ENCODE data around the gene IPCEF1.
"Not testable (repeated sequence)": the region's sequence is repeated elsewhere in the genome, so short reads cannot be mapped to it uniquely, and the experiment has no call there.

IPCEF1 gene

DNA sequence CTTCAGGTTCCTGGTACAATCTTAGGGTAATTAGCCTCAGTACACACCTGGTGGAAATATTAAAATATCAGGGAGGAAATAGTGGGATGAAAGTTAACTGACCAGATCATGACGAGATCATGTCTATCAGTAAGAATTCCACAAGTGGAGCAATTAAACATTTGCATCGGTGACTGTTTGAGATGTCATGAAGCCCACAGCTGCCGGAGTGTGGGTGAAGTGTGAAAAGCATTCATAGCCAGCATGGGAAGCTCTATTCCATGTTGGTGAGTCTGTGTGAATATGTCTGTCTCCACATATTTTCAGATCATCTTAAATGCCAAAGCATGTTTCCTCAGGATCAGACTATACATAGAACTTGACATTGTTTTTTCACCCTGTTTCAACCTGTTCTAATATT lies 142.8 kb downstream of the IPCEF1 start:
- no peak for DNase-seq

DNA sequence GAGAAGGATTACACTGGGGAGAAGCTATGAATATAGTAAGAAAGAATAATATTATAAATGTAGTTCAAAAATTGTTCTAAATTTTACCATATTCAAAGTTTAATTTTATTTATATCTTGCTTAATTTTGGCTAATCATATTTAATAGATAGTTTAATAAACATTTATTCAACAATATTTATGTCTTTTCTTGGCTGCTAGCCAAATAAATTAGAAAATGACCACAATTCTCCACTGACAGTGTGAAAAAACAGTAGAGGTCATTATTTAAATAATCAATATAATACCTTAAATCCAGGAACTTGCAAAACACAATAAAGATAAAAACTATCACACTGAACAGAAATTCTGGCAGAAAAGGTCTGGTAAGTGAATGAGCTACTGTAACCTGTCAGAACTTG lies 145.9 kb downstream of the IPCEF1 start:
- no peak for DNase-seq

DNA sequence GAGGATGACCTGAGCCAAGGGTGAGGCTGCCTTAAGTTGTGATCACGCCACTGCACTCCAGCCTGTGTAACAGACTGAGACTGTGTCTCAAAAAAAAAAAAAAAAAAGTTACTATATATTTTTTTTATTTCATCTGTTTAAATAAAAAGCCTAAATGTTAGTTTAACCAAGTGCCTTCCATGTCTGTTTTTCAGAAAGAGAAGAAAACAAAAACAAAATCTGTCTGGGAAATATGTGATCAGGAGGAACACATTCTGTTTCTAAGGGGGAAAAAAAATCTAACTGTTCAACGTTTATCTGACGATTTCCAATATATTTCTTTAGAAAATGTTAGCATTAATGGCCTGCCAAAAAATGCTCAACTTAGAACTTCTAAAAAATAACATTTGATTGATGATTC lies 147.0 kb downstream of the IPCEF1 start:
- no peak for DNase-seq

DNA sequence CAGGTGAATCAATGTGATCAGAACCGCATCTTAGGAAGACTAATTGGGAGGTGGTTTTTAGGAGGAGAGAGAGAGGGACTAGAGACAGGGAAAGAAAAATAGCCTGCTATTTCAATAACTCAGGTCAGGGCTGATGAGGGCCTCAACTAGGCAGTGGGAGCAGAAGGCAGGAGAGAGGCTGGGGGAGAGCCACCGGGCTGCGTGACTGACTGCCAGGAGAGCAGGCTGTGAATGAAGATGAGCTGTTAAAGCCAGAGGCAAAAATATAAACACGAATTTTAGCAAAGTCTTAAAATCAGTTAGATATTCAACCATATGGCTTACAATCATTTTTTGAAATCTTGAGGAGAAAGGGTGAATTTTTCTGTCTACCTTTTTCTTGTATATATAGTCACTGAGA lies 149.6 kb downstream of the IPCEF1 start:
- DNase-seq: no peak

DNA sequence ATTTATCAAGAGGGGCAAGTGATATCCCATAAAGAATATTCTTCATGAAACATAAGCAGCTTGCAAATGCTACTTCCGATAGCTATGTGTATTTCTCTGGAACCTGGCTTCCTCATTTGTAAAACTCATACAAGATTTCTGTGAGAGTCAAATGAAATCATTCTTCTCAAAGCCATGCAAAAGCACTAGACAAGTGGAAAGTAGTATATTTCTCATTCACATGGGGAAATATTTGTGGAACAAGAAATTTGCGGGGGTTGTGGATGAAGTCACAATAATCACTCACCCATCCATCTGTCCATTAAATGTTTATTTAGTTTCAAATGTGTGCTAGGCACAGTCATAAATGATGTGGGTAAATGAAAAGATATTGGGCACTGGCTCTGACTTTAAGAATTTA lies 150.5 kb downstream of the IPCEF1 start:
- DNase-seq: no peak

DNA sequence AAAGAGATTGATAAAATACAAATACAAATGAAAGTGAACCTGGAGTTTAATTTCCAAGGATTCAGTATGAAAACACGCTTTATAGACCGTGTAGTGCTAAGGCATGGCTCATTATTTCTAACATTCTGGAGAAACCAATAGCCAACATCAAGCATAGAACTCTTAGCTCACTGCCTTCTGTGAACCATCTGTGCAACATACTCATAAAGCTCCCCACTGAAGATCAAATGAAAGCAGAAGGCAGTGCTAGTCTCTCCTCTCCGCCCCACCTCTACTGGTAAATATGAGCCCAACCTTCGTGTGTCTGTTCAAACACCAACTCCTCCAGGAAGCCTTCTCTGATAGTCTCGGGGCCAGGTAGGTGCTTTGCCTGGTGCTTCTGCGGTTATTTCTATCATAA lies 153.6 kb downstream of the IPCEF1 start:
- no peak for DNase-seq

DNA sequence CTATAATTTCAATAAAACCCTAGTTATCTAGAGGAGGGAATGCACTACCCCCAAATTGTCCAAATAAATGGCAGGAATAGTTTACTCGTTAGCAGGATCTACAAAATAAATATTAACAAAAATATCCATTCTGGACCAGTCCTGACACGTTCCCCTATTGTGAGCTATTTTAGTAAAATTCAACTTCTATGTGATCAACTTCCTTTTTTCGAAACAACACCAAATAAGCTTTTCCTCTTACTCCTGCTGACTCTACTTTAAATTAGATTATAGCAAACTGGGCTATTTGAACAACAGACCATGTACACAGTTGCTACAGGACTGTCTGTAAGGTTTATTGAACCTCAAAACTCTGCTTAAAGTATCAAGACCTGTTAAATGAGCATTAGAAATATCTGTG lies 154.3 kb downstream of the IPCEF1 start:
- no peak for DNase-seq

DNA sequence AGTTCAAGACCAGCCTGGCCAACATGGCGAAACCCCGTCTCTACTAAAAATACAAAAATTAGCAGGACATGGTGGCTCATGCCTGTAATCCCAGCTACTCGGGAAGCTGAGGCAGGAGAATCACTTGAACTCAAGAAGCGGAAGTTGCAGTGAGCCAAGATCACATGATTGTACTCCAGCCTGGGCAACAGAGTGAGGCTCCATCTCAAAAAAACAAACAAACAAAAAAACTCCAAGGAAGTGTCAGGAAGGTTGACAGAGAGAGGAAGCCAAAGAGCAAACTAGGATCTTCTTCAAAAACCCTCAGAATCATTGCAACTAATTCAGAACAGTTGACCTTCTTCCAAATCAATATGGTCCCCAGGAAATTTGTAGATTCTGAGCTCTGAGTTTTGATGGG lies 154.9 kb downstream of the IPCEF1 start:
- DNase-seq: not testable (repeated sequence)

DNA sequence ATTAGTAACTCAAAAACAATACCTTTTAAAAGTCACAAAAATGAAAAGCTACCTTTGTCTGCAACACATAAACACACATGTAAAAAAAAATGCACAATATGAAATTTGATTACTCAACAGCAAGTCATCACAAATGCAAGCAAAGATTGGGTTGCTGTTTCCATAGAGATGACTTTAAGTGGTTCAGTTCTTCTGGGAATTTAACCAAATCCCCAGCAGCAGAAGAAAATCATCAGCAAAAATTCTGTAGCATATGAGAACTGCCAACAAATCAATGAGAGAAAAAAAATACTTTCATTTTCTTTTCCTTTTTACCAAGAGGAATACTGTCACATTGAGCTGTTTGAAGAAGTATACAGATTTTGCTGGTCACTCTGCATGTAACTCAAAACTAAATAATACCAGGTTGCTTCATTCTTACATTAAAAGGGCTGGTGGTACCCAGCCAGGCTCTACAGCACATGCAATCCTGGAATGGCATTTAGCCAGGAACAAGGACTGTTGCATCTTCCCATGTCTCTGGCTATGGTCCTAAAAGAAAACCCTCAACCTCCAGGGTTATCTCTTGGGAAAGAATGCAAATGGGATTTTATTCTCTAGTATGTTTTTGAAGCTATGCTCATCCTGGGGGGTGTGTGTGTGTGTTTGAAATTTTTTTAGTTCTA lies 159.3 kb downstream of the IPCEF1 start:
- no peak for DNase-seq

DNA sequence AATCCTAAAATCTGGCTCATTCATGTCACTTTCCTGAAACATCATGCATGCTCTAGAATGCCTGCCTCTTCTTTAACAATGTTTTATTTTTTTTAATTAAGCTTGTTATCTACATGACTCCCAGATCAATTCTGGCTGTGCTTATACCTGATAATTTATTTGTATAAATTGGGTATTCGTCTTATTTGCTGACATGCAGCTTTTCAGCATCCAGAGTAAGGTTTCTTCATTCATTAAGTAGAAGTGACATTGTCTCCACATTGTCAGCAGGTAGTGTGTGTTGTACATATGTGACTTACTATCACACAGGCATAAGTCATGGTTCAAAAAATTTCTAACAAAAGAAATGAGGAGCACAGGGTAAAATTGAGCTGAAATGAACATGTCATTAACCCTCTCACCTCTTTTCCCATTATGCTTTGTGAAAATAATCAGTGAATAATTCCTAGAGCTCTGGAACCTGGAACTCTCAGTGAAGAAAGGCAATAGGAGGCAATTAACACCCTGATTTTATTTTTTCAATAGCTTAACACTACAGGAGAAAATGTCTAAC lies 160.2 kb downstream of the IPCEF1 start:
- DNase-seq: no peak

DNA sequence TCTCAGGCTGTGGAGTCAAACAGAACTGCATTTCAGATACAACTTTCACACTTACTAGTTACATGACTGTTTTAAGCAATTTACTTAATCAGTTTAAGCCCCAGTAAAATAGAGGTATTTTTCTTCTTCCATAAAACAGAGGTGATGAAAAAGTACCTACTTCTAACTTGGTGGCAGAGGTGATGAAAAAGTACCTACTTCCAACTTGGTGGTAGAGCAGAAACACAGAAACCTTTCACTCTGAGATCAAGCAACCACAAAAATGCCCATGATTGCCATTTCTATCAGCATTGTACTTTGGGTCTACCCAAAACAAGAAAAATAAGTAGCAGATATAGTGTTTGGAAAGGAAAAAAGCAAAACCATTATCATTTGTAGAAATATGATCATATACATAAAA lies 168.9 kb downstream of the IPCEF1 start:
- no peak for DNase-seq

DNA sequence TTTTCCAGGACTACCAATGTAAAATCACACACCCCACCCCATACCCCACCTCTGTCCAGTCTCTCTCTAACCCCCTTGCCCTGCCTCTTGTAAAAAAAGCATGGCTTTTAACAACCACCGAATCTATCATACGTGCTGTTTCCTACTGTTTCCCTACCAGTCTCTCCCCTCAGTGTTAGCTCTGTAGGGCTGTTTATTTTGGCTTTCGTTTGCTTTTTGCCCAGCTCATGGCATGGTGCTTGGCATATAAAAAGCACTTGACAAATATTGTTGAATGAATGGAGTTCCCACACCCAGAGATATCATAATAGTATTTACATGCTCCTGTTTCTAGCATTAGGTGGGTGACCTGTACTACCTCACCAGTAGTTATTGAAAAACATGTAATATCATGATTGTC lies 169.4 kb downstream of the IPCEF1 start:
- DNase-seq: no peak

DNA sequence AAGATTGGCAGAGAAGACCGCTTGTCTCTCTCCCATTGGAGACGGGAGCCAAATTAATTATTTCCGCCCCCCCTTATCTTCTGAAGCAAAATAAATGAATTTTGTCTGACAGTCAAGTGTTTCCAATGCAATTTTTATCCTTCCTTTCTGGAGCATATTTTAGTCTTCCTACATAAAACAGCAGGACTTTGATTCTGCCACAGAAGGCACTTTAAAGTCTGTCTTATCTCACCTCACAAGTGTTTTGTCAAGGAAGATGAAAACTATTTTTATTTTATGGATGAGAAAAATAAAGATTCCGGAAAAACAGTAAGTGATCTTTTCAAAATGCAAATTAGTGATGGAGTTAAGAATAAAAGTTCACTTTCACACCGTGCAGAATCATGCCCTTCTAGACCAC lies 177.2 kb downstream of the IPCEF1 start:
- no peak for DNase-seq

DNA sequence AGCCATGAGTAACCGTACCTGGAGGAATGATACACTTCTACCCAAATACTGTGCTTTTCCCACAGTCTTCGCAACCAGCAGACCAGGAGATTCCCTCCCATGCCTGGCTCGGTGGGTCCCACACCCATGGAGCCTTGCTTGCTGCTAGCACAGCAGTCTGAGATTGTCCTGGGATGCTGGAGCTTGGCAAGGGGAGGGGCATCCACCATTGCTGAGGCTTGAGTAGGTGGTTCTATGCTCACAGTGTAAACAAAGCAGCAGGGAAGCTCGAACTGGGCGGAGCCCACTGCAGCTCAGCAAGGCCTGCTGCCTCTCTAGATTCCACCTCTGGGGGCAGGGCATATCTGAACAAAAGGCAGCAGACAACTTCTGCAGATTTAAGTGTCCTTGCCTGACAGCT lies 184.2 kb downstream of the IPCEF1 start:
- DNase-seq: not testable (repeated sequence)

DNA sequence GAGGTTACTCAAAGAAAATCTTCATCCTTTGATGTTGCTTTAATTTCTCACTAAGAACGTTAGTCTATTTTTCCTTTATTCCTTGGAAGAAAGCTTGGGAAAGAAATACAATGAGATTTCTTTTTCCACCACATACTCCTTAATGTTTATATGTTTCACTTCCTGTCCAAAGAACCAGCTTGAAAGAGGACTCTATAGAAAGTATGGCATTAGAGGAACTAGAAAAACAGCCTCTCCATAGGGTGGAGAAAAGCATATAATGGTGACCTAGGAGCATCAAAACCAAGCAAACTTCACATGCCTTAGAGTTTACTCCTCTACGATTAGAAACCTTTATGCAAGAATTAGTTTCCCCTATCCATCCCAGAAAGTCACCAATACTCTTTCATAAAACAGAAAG lies 186.5 kb downstream of the IPCEF1 start:
- DNase-seq: no peak

DNA sequence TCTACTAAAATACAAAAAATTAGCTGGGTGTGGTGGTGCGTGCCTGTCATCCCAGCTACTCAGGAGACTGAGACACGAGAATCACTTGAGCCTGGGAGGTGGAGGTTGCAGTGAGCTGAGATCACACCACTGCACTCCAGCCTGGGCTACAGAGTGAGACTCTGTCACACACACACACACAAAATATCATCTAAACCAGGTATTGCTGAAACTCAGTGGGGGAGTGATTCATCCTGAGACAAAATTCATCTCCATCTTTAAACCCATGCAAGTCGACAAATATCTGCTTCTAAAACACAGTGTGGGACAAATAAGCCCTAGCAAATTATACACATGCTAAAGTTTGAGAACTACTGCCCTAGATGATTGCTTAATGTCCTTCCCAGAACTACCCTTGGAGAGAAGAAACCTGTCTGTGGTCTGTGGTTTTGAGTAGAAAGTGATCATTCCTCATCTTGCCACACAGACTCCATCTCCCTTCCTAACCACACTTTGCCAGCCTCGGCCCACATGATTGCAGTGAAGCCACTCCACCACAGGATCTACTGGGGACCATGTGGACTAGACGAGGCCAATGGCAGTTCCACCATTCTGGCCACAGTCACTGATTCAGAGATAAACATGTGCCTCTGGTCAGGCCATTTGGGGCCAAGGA lies 187.3 kb downstream of the IPCEF1 start:
- DNase-seq: no peak

DNA sequence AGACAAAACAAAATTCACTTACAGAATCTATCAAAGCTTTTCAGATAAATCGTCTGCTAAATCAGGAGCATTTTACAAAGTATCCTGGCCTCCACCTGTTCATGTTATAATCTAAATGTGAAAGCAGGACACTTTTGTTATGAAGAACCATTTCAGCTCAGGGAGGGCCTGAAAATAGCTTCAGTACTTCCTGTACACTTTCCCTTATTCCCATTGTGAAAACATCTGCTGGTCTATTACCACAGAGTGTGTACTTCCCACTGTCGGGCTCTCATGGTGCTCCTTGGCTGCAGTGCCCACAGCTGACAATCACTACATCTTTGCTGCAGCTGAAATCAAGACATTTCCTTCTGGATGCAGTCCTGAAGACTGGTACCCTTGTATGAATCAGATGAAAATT lies 189.5 kb downstream of the IPCEF1 start:
- DNase-seq: no peak

DNA sequence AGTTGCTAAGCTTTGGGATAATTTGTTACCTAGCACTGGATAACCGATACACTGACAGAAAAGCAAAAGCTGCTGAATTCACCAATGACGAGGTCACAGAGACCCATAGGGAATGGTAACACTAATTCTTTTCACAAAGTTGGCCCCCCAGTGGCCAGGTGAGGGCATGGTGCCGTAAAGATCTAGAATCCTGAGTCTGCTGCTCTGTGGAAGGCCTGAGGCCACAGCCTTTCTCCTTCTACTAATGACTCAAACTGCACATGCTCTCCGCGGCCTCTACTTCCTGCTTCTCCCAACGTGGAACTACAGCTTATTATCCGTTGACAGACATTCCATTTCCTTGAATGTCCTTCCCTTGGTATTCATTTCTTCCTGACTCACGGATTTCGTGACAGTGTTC lies 190.5 kb downstream of the IPCEF1 start:
- DNase-seq: no peak

DNA sequence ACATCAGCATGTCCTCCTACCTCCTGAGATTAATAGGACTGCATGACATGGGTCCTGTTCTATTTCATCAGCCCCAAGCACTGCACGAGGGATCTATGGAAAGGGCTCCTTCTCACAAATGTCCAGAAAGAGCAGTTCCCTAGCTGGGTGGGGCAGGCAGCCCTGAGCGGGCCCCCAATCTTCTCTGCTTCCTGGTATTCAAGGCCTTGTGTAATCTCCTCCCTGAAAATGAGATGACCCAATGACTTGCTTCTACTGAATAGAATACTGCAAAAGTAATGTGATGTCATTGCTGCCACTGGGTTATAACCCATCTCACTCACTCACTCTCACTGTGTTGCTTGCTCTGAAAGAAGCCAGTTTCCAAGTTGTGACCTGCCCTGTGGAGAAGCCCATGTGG lies 191.1 kb downstream of the IPCEF1 start:
- no peak for DNase-seq

DNA sequence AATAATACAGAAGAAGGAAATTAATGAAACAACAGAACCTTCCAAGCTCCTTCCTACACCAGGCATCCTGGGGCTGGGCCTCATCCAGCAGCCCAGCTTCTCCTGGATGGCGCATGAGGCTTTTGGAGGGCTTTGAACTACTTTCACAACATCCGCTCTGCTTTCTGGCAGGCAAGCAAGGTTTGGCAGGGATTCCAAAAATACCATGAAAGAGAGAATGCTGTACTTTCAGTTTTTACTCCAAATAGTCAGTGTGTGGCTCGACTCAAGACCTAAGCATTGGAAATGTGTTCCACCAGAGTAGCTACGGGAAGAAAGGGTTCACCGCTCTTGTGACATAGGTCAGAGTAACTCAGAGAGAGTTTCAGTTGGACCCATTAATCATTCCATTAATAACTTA lies 192.2 kb downstream of the IPCEF1 start:
- no peak for DNase-seq

DNA sequence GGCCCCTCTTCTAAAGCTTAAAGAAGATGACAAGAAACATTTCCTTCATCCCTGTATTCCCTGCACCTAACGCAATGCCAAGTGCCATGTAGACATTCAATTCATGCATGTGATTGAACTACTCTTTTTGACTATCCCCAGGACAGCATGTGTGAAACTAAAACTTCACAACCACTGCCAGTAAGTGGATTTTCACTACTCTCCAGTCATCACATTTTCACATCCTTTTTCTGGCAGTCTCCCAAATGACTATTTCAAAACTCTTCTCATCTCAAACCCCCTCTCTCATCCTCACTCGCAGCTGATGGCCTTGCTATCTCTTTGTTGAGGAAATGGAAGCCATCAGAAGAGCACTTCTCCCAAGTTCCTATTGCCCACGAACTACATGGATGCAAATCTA lies 194.9 kb downstream of the IPCEF1 start:
- DNase-seq: no peak

DNA sequence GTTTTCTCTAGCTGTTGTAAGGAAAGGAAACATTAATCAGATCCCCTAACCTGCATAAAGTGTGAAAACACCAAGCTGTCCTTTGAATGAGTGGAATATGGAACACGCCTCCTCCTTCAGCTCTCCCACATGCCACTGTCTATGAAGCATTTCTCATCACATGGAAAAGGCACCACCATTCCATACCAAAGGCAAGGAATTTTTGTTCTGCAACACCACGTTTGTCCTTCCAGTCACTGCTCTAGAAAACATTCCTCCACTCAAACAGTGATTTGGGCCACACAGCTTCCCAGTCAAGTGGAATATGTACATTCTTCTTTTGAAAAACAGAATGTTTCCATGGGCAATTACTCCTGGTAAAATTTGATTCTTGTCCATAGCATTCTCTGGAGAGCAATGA lies 197.5 kb downstream of the IPCEF1 start:
- no peak for DNase-seq

DNA sequence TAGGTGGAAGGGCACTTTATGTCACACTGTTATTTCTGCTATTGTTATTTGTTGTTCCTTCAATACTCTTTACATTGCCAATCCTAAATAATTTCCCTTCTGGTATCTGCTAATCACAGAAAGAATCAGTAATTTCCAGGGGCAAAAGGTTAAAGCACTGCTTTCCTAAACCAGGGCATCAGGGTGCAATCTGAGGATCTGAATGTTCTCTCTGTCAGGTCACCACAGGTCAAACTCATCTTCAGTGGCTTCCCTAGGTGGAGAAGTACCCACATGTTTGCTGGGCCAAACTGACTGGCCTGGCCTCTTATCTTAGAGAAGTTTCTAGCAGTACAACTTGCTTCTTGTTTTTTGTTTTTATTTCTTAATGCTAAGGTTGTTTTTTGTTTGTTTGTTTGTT lies 198.9 kb downstream of the IPCEF1 start:
- DNase-seq: no peak

DNA sequence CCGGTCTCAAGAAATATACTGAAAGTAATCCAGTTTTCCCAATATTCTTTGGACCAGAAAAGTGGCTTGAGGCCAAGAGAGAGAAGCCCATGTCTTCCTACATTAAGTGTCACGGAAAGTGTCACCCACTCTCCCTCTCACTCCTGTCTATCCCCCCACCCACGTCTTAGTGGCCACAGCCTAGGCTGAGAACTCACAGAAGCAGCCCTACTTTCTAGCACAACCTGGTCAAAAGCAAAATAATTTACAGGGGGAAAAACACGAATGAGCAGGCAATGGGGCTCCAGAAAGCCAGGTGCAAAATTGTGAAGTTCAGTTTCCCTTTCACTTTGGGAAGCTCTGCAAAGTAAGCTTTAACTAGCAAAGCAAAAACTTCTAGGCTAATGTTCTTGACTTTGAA lies 199.5 kb downstream of the IPCEF1 start:
- no peak for DNase-seq
